Activated T-cell treated with anti-CD3 and anti-CD28 coated beads for 4 hours (primary cell): ENCODE measurements around the gene MELTF.

Experiments
- DNase-seq: peaks from one replicate; pipeline ENCODE4 v3.0.0-alpha.2; 2020

MELTF gene

GRCh38 chr3:197008436-197009209, 21.0 kb downstream of the MELTF start:
- no peak for DNase-seq

GRCh38 chr3:197007953-197008352, 21.7 kb downstream of the MELTF start:
- DNase-seq, result no peak

- DNase-seq, result no peak
Measured at GRCh38 chr3:197007296-197007940, 22.2 kb downstream of the MELTF start.

- no peak for DNase-seq
Measured at GRCh38 chr3:197006860-197007259, 22.8 kb downstream of the MELTF start.

GRCh38 chr3:197006446-197006845, 23.2 kb downstream of the MELTF start:
- no peak for DNase-seq

- no peak for DNase-seq
Measured at GRCh38 chr3:197003461-197004385, 25.9 kb downstream of the MELTF start.

- peak; percentile 73 for DNase-seq
Measured at GRCh38 chr3:197002701-197003454, 26.7 kb downstream of the MELTF start.

- DNase-seq, result no peak
Measured at GRCh38 chr3:197001972-197002700, 27.5 kb downstream of the MELTF start.

- DNase-seq, result no peak
Measured at GRCh38 chr3:197001106-197001971, 28.3 kb downstream of the MELTF start.

GRCh38 chr3:197000211-197000610, 29.4 kb downstream of the MELTF start:
- DNase-seq, result no peak

- no peak for DNase-seq
Measured at GRCh38 chr3:196998966-196999760, 30.5 kb downstream of the MELTF start.

- DNase-seq, result no peak
Measured at GRCh38 chr3:196997311-196997710, 32.3 kb downstream of the MELTF start.

GRCh38 chr3:196996454-196997265, 33.0 kb downstream of the MELTF start:
- DNase-seq, result no peak

GRCh38 chr3:196995646-196996355, 33.8 kb downstream of the MELTF start:
- DNase-seq, result no peak

- no peak for DNase-seq
Measured at GRCh38 chr3:196995027-196995426, 34.6 kb downstream of the MELTF start.

- DNase-seq, result no peak
Measured at GRCh38 chr3:196994056-196994455, 35.6 kb downstream of the MELTF start.

GRCh38 chr3:196992461-196993065, 37.1 kb downstream of the MELTF start:
- no peak for DNase-seq
